Hematopoietic multipotent progenitor cell treated with erythropoietin and hydrocortisone succinate and interleukin-3 and kit ligand, for 4 days (in vitro differentiated cells): ENCODE measurements around the gene PHACTR4.
"Not testable (repeated sequence)": the region's sequence is repeated elsewhere in the genome, so short reads cannot be mapped to it uniquely, and the experiment has no call there.

Experiments
- DNase-seq: peaks from one replicate; pipeline ENCODE4 v3.0.0-alpha.2; 2015

PHACTR4 gene

DNA sequence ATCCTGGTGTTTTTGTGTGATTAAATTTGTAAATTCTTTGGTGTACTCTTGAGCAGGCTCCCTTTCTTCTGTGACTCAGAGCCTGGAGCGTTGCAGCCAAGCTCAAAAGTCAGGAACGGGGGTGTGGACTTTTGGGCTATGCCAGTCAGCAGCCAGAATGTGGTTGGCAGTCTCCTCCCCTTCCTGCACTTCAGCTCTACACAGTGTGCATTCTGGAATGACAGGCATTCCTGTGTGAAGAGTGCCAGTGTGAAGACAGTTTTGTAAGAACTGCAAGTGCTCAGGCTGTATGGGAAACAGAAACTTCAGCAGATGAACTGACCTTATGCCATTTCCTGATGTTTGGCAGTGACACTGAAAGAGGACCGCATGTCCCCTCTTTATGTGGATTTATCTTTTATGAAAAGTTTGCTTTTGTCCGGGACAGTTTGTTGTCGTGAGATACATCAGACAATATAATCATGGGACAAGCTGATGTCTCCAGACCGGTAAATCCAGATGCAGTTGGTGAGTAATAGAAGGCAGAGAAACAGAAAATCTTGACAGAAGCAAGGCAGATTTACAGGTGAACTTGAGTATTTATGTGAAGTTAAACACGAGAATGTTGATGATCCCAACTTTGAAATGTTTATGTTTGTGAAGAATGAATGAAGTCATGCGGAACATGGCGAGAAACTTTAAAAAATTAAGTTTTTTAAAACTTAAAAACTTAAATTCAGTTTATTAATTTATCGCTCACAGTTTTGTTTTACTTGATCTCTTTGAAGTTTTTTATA lies 68.6 kb downstream of the PHACTR4 start:
- peak; percentile 94 for DNase-seq

DNA sequence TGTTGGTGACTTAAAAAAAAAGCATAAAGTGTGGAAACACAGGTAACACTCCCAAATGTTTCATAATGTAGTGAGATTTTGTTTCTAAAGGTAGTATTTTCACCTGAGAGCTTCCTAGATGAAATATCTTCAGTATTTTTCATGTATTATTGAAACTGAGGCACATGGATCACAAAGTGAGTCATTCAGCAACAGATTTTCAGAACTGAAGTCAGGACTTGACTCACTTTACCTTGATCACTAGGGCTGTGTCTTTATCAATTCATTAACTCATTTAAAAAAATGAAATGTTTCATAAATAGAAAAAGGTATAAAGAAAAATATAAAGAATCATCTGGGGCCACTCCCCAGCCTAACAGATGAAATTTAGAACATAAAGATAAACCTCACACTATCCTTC lies 69.8 kb downstream of the PHACTR4 start:
- no peak for DNase-seq

DNA sequence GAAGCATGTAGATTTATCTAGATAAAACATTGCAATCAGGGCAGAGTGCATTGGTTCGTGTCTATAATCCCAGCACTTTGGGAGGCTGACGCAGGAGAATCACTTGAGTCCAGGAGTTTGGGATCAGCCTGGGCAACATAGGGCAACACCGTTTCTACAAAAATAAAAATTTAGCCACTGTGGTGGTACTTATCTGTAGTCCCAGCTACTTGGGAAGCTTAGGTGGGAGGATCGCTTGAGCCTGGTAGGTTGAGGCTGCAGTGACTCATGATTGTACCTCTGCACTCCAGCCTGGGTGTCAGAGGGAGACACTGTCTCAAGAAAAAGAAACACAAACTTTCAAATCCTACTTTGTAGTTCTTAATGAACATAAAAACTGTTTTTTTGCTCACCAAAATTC lies 72.1 kb downstream of the PHACTR4 start:
- no peak for DNase-seq

DNA sequence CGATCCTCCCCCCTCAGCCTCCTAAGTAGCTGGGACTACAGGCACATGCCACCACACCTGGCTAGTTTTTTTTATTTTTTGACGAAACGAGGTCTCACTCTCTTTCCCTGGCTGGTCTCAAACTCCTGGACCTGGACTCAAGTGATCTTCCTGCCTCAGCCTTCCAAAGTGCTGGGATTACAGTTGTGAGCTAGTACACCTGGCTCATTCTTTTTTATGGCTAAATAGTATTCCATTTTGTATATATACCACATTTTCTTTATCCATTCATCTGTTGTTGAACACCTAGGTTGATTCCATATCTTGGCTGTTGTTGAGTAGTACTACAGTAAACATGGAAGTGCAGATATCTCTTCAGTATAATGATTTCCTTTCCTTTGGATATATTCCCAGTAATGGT lies 74.0 kb downstream of the PHACTR4 start:
- DNase-seq: no peak

DNA sequence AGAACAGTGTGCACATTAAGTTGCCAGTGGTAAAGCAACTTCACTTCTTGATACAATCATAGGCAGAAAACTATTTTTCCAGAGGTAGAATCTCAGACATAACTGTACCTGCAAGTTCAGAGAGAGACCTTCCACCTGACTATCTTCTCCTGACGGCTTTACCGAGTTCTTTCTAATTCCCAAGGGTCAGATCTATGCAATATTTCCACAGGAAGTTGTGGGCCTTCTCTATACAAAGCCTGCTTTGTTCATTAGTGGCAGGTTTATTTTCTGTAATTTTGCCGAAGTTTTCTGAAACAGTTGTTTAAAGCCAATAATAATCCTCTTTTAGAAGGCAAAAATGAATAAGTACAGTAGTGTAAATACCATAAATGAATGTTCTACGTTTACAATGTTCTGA lies 78.1 kb downstream of the PHACTR4 start:
- DNase-seq: no peak

DNA sequence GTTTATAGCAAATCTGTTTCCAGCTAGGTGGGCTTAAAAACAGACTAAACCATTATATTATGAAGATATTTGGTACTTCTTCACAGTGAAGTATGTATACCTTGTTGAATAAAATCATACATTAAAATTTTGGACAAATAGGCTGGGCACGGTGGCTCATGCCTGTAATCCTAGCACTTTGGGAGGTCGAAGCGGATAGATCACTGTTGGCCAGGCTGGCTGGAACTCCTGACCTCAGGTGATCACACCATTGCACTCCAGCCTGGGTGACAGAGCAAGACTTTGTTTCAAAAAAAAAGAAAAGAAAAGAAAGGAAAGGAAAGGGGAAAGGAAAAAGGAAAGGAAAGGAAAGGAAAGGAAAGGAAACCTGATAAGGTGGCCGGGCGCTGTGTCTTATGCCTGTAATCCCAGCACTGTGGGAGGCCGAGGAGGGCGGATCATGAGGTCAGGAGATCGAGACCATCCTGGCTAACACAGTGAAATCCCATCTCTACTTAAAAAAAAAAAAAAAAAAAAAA lies 78.6 kb downstream of the PHACTR4 start:
- DNase-seq: not testable (repeated sequence)

DNA sequence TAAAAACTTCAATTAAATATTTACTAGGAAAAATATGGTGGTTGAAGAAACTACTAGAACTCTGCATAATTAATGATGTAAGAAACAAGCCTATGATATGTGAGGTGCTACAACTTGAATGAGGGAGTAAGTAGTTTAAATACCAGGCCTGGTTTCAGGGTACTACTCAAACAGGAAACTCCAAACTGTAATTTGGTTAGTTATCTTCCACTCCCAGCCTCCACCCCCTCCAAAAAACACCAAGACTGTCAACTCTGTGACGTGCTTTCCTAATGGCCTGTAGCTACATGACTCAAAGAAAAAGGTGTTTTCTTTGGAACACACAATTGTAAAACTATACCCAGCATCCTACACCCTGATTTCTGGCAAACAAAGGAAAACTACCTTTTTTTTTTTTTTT lies 80.4 kb downstream of the PHACTR4 start:
- DNase-seq: peak; percentile 96

DNA sequence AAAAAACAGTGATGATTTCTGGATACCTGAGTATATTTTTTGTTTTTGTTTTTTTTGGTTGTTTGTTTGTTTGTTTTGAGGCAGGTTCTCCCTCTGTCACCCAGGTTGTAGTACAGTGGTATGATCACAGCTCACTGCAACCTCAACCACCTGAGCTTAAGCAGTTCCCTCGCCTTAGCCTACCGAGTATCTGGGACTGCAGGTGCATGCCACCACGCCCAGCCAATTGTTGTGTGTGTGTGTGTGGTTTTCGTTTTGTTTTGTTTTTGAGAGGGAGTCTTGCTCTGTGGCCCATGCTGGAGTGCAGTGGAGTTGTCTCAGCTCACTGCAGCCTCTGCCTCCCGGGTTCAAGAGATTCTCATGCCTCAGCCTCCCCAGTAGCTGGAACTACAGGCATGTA lies 81.0 kb downstream of the PHACTR4 start:
- peak; percentile 26 for DNase-seq

DNA sequence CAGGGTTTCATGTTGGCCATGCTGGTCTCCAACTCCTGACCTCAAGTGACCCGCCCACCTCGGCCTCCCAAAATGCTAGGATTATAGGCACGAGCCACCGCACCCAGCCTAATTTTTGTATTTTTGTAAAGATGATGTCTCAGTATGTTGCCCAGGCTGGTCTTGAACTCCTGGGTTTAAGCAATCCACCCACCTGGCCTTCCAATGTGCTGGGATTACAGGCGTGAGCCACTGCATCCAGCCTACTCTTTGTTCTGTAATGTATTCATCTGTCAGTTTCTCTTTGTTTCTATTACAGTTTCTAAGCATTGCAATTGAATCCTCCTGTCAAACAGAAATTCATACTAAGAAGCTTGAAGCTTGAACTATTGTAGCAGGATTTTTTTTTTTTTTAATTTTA lies 81.5 kb downstream of the PHACTR4 start:
- no peak for DNase-seq

DNA sequence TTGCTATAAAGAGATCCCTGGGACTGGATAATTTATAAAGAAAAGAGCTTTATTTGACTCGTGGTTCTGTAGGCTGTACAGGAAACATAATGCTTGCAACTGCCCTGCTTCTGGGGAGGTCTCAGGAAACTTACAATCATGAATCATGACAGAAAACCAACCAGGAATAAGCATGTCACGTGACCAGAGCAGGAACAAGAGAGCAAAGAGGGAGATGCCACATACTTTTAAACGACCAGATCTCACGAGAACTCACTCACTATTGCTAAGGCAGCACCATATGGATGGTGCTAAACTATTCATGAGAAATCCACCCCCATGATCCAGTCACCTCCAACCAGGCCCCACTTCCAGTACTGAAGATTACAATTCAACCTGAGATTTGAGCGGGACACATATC lies 86.5 kb downstream of the PHACTR4 start:
- DNase-seq: peak; percentile 77

DNA sequence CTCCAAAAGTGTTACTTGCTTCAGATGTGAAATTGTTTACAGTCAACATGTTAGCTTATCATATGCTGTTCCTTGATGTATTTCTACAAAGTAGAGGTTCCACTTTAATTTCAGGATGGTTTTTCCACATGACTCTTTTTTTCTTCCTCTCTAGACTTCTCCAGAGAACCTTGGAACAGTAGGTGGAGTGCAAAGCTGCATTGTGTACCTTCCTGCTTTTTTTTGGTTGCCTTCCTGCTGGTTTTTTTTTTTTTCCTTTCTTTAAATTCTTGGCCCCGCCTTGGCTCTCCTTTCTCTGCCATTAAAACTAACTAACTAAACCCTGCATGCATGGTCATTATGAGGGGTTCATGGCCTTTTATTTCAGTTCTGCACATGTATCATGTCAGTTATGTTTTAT lies 88.1 kb downstream of the PHACTR4 start:
- DNase-seq: no peak

DNA sequence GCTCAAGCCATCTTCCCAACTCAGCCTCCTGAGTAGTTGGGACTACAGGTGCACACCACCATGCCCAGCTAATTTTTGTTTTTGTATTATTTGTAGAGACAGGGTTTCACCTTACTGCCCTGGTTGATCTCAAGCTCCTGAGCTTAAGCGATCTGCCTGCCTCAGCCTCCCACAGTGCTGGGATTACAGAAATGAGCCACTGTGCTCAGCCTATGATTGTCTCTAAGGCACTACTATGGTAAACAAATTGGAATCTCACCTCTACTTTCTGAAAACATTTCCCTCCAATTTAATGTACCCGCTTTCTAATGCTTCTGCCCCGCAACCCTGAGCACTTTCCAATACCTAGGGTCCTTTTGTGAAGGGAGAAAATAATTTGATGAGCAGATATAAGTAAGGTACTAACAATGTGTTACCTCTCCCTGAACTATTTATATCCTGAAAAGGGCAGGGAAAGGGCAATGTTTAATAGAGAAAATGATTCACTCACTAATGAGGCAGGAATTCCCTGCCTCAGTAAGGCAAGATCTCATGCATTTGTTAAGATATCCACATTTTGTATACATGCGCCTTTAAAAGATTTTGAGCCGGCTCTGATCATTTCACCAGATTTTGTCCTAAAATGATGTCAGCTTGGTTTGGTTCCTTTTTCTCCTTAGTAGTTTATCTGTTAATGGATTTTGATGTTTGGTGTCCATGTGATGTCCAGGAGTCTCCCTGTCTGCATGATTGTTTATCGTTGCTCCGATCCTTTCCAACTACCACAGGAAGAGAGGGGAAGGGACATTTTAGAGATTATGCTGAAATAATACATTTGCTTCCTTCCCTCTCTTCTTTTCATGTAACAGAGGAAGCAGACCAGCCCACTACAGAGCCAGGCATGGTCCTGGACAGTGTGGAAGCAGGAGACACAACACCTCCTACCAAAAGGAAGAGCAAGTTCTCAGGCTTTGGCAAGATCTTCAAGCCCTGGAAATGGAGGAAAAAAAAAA lies 89.0 kb downstream of the PHACTR4 start:
- DNase-seq: no peak

DNA sequence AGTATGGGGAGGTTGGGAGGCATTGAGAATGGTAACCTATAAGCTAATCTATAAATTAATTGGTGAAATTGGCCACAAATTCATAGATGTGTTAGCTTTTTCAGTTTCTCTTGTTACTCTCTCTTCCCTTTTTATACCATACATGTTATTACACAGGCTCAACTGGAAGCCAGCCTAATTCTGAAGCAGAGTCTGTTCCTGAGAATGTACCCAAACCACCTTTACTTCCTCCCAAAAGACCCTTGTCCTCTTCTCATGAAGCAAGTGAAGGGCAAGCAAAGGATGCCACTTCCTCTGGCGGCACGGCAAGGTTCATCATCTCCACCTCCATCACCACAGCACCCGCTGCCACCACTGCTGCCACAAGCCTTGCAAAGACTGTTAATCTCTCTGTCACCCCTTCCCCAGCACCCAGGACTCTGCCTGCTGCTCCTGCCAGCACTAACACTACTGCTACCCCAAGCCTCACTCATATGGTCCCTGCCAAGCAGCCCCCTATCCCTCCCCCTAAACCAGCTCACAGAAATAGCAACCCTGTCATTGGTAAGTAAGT lies 96.8 kb downstream of the PHACTR4 start:
- DNase-seq: no peak

DNA sequence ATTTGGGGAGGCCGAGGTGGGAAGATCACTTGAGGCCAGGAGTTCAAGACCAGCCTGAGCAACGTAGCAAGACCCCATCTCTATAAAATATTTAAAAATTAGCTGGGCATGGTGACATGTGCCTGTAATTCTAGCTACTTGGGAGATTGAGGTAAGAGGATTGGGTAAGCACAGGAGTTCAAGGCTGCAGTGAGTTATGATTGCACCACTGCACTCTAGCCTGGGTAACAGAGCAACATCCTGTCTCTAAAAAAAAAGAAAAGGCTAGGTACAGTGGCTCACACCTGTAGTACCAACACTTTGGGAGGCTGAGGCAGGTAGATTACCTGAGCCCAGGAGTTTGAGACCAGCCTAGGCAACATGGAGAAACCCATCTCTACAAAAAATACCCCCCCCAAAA lies 100.6 kb downstream of the PHACTR4 start:
- no peak for DNase-seq

DNA sequence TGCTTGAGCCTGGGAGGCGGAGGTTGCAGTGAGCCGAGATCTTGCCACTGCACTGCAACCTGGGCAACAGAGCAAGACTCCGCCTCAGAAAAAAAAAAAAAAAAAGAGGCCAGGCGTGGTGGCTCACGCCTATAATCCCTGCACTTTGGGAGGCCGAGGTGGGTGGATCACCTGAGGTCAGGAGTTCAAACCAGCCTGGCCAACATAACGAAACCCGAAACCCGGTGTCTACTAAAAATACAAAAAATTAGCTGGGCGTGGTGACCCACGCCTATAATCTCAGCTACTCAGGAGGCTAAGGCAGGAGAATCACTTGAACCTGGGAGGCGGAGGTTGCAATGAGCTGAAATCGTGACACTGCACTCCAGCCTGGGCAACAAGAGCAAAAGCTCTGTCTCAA lies 110.0 kb downstream of the PHACTR4 start:
- not testable (repeated sequence) for DNase-seq

DNA sequence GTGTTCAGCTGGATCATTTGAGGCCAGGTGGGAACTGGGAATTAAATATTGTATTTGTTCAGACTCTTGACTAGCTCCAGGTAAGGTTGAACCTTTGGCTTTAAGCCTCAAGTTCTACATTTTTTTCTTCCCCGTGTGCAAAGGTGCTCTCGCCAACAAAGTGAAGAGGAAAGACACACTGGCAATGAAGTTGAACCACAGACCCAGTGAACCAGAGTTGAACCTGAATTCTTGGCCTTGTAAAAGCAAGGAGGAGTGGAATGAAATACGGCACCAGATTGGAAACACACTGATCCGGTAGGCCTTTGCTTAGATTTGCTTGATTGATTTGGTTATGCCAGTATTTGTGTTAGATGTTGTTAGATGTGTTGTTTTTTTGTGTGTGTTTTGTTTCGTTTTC lies 110.8 kb downstream of the PHACTR4 start:
- DNase-seq: no peak

DNA sequence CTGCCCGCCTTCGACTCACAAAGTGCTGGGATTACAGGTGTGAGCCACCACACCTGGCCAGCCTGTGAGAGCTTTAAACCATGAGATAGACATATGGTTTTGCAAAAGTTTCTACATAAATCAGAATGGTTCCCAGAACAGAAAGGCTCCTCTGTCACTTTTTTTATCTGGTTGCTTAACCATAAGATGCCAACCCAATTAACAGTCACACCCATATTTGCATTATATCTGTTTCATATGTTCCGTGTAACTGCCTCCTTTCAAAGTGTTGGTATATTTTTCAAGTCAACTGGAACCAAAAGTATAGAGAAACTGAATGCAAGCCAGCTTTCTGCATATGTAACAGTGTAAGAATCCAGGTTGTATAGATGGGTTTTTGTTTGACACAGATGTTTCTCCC lies 112.6 kb downstream of the PHACTR4 start:
- DNase-seq: no peak

DNA sequence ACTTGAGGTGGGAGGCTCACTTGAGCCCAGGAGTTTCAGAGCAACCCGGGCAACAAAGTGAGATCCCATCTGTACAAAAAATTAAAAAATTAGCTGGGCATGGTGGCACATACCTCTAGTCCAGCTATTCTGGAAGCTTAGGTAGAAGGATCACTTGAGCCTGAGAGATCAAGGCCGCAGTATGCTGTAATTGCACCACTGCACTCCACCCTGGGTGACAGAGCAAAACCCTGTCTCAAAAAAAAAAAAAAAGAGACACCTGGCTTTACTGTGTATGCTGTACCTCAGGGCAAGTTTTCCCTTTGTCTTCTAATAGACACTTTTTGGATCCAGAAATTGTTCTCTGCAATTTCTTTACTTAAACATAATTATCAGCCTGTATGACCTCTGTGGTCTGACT lies 113.2 kb downstream of the PHACTR4 start:
- DNase-seq: no peak

DNA sequence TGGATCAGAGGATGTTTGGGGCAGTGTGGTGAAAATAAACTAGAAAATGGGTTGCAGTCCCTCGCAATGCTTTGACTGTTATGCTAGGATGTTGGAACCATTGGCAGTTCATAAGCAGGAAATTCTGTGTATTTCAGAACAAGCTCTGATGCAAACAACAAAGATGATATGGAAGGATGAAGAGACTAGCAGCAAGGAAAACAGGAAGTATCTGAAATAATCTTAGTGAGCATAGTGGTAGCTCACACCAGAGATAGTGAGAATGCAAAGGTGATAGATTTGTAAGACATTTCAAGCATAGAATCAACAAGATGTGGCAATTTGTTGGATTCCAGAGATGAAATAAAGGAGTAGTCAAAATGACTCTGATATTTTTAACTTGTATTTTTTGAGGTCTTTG lies 125.2 kb downstream of the PHACTR4 start:
- DNase-seq: peak; percentile 25

DNA sequence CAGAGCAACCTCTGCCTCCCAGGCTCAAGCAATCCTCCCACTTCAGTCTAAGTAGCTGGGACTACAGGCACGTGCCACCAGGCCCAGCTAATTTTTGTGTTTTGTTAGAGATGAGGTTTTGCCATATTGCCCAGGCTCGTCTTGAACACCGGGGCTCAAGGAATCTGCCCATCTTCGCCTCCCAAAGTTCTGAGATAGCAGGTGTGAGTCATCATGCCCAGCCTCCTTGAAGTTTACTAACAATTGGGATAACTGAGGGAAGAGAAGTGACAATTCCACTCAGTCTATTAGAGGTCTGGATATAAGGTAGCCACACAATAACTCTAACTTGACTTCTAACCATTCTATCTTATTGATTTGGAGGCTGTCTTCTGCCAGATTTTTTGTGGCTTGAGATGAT lies 130.0 kb downstream of the PHACTR4 start:
- no peak for DNase-seq

DNA sequence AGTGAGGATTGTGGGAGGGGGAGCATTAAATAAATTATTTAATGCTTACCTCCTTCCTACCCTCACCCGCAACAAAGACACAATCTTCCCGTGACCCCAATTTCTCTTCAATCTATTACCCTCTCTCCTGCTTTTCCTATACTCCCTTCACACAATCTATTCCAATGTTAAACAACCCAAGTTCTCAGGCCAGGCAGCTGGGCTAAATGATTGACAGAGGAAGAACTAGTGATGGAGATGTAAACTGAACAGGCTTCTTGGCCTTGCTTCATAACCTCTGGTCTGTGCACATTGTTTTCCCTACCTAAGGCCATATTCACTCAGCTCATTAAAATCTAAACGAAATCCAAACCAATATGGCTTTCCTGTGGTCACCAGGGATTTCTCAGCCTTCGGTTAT lies 132.4 kb downstream of the PHACTR4 start:
- no peak for DNase-seq

DNA sequence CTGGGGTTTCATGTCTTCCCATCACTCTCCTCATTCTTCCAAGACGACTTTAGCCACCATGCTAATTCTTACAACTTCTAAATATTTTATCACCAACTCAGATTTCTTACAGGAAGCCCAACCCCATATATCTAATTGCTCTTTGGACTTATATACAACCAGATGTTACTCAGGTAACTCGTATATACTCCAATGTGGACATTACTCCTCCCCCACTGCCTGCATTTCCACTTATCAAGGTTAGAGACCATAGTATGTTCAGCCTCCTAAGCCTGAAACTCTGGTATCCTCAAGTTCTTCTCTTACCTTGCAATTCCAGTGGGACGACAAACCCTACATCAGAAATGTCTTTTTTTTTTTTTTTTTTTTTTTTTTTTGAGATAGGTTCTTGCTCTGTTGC lies 133.6 kb downstream of the PHACTR4 start:
- DNase-seq: no peak

DNA sequence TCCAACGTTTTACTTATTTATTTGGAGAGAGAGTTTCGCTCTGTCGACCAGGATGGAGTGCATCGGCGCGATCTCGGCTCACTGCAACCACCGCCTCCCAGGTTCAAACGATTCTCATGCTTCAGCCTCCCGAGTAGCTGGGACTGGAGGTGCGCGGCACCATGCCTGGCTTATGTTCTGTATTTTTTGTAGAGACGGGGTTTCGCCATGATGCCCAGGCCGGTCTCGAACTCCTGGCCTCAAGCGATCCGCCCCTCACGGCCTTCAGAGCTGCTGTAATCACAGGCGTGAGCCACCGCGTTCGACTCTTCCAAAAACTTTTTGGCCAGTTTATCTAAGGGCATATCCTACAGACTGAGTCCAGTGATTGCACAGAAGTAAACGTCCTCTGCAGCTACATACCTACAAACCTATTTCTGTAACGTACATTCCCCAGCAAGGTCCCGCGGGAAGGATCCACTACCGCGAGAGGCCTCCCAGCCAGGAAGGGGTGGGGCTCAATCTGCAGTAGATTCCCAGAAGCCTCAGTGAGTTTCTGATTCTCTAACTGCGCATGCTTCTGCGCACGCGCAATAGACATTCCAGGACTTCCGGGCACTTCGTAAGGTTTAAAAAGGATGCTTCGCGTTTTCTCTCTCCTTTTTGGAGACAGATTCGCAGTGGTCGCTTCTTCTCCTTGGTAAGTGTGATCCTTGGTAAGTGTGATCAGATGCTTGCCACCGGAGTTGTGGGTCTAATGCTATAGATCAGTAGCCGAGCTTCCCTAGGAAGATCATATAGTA lies 136.1 kb downstream of the PHACTR4 start, which contains the start of gene RCC1:
RCC1 (plus strand) TSS at position 638 of the 782 bp plus-strand sequence. CDS start 23,824 bp downstream, outside the sequence.
- peak; percentile 100 for DNase-seq
